HEK293 (cell line): ENCODE results near the gene ATF1.
"Not testable (repeated sequence)": the region's sequence is repeated elsewhere in the genome, so short reads cannot be mapped to it uniquely, and the experiment has no call there.

ENCODE experiments used
- CTCF ChIA-PET: fragments of 350-600 bp; formaldehyde crosslinking; extraction: SDS; loops from one replicate; lab custom pipeline; 2021; ENCODE audit warnings: antibody characterized with exemption; lab: Yijun Ruan, JAX
- POLR2A ChIA-PET: fragments of 300-600 bp; formaldehyde crosslinking; extraction: SDS; loops from one replicate; lab custom pipeline; 2020; ENCODE audit warnings: antibody characterized with exemption, inconsistent platforms; lab: Yijun Ruan, JAX
- H3K27ac ChIP-seq: fragments of 200-500 bp; sonication (Bioruptor generic); 2 replicates; pipeline ENCODE4 v1.5.1; 2014; ENCODE audit warnings: low read depth, low read length, control low read depth, inconsistent platforms; ENCODE audit errors: extremely low read depth
- H3K36me3 ChIP-seq, 2 experiments: fragments of 200-500 bp in 1 of 2; sonication (Bioruptor generic) in 1 of 2; 1 replicate in 1 of 2; 2 replicates in 1 of 2; pipeline ENCODE4 v1.5.1; 2014 to 2017; ENCODE audit warnings: inconsistent platforms in 2 of 2, low read length in 2 of 2; ENCODE audit not compliant: control insufficient read depth in 2 of 2, insufficient read depth in 1 of 2
- H3K4me1 ChIP-seq: fragments of 200-500 bp; sonication (Bioruptor generic); 2 replicates; pipeline ENCODE4 v1.5.1; 2014; ENCODE audit warnings: mild to moderate bottlenecking, low read length, inconsistent platforms; ENCODE audit not compliant: control insufficient read depth, insufficient read depth
- H3K4me3 ChIP-seq: 2 replicates; pipeline ENCODE4 v1.5.1; 2011; ENCODE audit warnings: low read depth, mild to moderate bottlenecking, control low read depth, low read length, moderate library complexity
- H3K9me3 ChIP-seq: fragments of 200-500 bp; sonication (Bioruptor generic); 2 replicates; pipeline ENCODE4 v1.5.1; 2014; ENCODE audit warnings: low read depth, low read length, inconsistent platforms; ENCODE audit not compliant: control insufficient read depth, insufficient read depth
- HOXC10 ChIP-seq: sonication (generic); formaldehyde crosslinking; IDR thresholded peaks from 2 replicates; pipeline ENCODE4 v1.8.1; 2023; ENCODE audit warnings: mild to moderate bottlenecking, missing genetic modification reagents
- KLF9 ChIP-seq: fragments of 450-650 bp; formaldehyde crosslinking; IDR thresholded peaks from 2 replicates; pipeline ENCODE4 v1.5.1; 2016; ENCODE audit warnings: missing biosample characterization, missing genetic modification characterization, low read depth
- RBAK ChIP-seq: fragments of 450-650 bp; formaldehyde crosslinking; IDR thresholded peaks from 2 replicates; pipeline ENCODE4 v1.5.1; 2016; ENCODE audit warnings: missing biosample characterization, missing genetic modification characterization
- TCF7L2 ChIP-seq: IDR thresholded peaks from 2 replicates; pipeline ENCODE4 v1.6.1; 2011; ENCODE audit warnings: low read depth, mild to moderate bottlenecking, inconsistent platforms, low read length, moderate library complexity, borderline replicate concordance
- YY2 ChIP-seq: fragments of 450-650 bp; formaldehyde crosslinking; IDR thresholded peaks from 2 replicates; pipeline ENCODE4 v1.5.1; 2016; ENCODE audit warnings: missing biosample characterization, missing genetic modification characterization
- ZBTB17 ChIP-seq: fragments of 450-650 bp; formaldehyde crosslinking; IDR thresholded peaks from 2 replicates; pipeline ENCODE4 v1.5.1; 2016; ENCODE audit warnings: missing biosample characterization, missing genetic modification characterization
- ZFP37 ChIP-seq: fragments of 450-650 bp; formaldehyde crosslinking; IDR thresholded peaks from 2 replicates; pipeline ENCODE4 v1.5.1; 2016; ENCODE audit warnings: missing biosample characterization, missing genetic modification characterization
- ZNF10 ChIP-seq: fragments of 450-650 bp; formaldehyde crosslinking; IDR thresholded peaks from 2 replicates; pipeline ENCODE4 v1.5.1; 2017; ENCODE audit warnings: missing biosample characterization, missing genetic modification characterization
- ZNF114 ChIP-seq: fragments of 450-650 bp; formaldehyde crosslinking; IDR thresholded peaks from 2 replicates; pipeline ENCODE4 v1.5.0; 2017; ENCODE audit warnings: missing biosample characterization, missing genetic modification characterization
- ZNF121 ChIP-seq: fragments of 450-650 bp; formaldehyde crosslinking; IDR thresholded peaks from 2 replicates; pipeline ENCODE4 v1.5.1; 2016; ENCODE audit warnings: missing biosample characterization, missing genetic modification characterization
- ZNF146 ChIP-seq: fragments of 450-650 bp; formaldehyde crosslinking; IDR thresholded peaks from 2 replicates; pipeline ENCODE4 v1.5.1; 2016; ENCODE audit warnings: missing biosample characterization, missing genetic modification characterization
- ZNF16 ChIP-seq: fragments of 450-650 bp; formaldehyde crosslinking; IDR thresholded peaks from 2 replicates; pipeline ENCODE4 v1.5.1; 2016; ENCODE audit warnings: low read depth, missing biosample characterization, missing genetic modification characterization
- ZNF19 ChIP-seq: fragments of 450-650 bp; formaldehyde crosslinking; IDR thresholded peaks from 2 replicates; pipeline ENCODE4; 2016; ENCODE audit warnings: missing biosample characterization, missing genetic modification characterization, low read depth
- ZNF202 ChIP-seq: fragments of 450-650 bp; formaldehyde crosslinking; IDR thresholded peaks from 2 replicates; pipeline ENCODE4 v1.5.1; 2016; ENCODE audit warnings: missing biosample characterization, missing genetic modification characterization, borderline replicate concordance
- ZNF211 ChIP-seq: fragments of 450-650 bp; formaldehyde crosslinking; IDR thresholded peaks from 2 replicates; pipeline ENCODE4 v1.5.1; 2016; ENCODE audit warnings: low read depth, missing biosample characterization, missing genetic modification characterization
- ZNF24 ChIP-seq: fragments of 450-650 bp; formaldehyde crosslinking; IDR thresholded peaks from 2 replicates; pipeline ENCODE4 v1.5.1; 2016; ENCODE audit warnings: missing biosample characterization, missing genetic modification characterization
- ZNF280D ChIP-seq: fragments of 450-650 bp; formaldehyde crosslinking; IDR thresholded peaks from 2 replicates; pipeline ENCODE4 v1.5.1; 2016; ENCODE audit warnings: missing biosample characterization, missing genetic modification characterization
- ZNF292 ChIP-seq: fragments of 450-650 bp; formaldehyde crosslinking; IDR thresholded peaks from 2 replicates; pipeline ENCODE4 v1.5.1; 2016; ENCODE audit warnings: low read depth, missing biosample characterization, missing genetic modification characterization, borderline replicate concordance
- ZNF549 ChIP-seq: fragments of 450-650 bp; IDR thresholded peaks from 2 replicates; pipeline ENCODE4 v1.5.1; 2018; ENCODE audit warnings: missing biosample characterization, missing genetic modification characterization, mild to moderate bottlenecking, inconsistent platforms, moderate library complexity
- ZNF585B ChIP-seq: fragments of 450-650 bp; formaldehyde crosslinking; IDR thresholded peaks from 2 replicates; pipeline ENCODE4 v1.5.1; 2016; ENCODE audit warnings: missing biosample characterization, missing genetic modification characterization
- ZNF624 ChIP-seq: fragments of 450-650 bp; formaldehyde crosslinking; IDR thresholded peaks from 2 replicates; pipeline ENCODE4 v1.5.1; 2017; ENCODE audit warnings: missing biosample characterization, missing genetic modification characterization
- ZNF660 ChIP-seq: fragments of 450-650 bp; IDR thresholded peaks from 2 replicates; pipeline ENCODE4 v1.5.1; 2018; ENCODE audit warnings: missing biosample characterization, mild to moderate bottlenecking, missing genetic modification characterization
- ZNF76 ChIP-seq: fragments of 450-650 bp; formaldehyde crosslinking; IDR thresholded peaks from 2 replicates; pipeline ENCODE4; 2016; ENCODE audit warnings: low read depth, missing biosample characterization, missing genetic modification characterization, borderline replicate concordance
- TF ChIP-seq, protein P1 (sequence below): fragments of 450-650 bp; formaldehyde crosslinking; IDR thresholded peaks from 2 replicates; pipeline ENCODE4 v1.5.1; 2017; ENCODE audit warnings: missing biosample characterization, missing genetic modification characterization
- TF ChIP-seq, protein P2 (sequence below): fragments of 450-650 bp; formaldehyde crosslinking; IDR thresholded peaks from 2 replicates; pipeline ENCODE4 v1.5.1; 2016; ENCODE audit warnings: missing biosample characterization, missing genetic modification characterization, borderline replicate concordance

ATF1 gene

DNA sequence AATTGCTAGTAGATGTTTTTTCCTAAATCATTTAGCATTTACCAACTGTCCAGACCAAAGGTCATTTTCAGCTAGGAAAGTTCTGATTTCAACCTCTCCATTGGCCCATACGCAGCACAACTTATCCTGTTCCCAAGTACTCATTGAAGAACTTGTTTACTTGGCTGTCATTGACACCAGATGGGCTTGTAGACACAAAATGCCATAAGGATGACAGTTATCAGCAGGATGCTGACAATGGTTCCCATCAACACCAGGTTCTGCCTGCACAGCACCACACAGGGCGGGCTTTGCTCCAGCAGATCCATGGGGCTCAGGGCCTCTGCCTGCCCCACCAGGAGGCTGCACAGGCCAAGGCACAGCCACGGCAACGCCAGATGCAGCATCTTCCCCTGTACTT lies 42.3 kb downstream of the ATF1 start:
- CTCF ChIA-PET = no interaction called here
- H3K9me3 ChIP-seq = no peaks in the 10 kb centered on the region
- TF ChIP-seq ZNF211 (no peak), ZBTB17 (tag by site-specific recombination) (no peak), ZNF624 (tag by site-specific recombination) (no peak), KLF9 (no peak), ZNF202 (tag by site-specific recombination) (no peak), ZNF16 (no peak), ZNF19 (tag by site-specific recombination) (no peak), ZNF114 (no peak)
- TF ChIP-seq, protein P1, sequence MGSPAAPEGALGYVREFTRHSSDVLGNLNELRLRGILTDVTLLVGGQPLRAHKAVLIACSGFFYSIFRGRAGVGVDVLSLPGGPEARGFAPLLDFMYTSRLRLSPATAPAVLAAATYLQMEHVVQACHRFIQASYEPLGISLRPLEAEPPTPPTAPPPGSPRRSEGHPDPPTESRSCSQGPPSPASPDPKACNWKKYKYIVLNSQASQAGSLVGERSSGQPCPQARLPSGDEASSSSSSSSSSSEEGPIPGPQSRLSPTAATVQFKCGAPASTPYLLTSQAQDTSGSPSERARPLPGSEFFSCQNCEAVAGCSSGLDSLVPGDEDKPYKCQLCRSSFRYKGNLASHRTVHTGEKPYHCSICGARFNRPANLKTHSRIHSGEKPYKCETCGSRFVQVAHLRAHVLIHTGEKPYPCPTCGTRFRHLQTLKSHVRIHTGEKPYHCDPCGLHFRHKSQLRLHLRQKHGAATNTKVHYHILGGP = no peak
- no peak overlapping the region for H3K27ac ChIP-seq
- peaks cover 8 to 16% of the 10 kb centered on the region in 2 experiments; a peak in 2 of 3 replicates for H3K36me3 ChIP-seq
- no peaks in the 10 kb centered on the region for H3K4me1 ChIP-seq
- H3K4me3 ChIP-seq = no peak overlapping the region
- POLR2A ChIA-PET = interaction anchor here (0.7 kb wide), 1 partner anchor 18 kb away, joined by 4 read pairs; no protein-coding TSS in a partner anchor

GRCh38 chr12:50809131-50809530 lies 45.2 kb downstream of the ATF1 start:
- CTCF ChIA-PET, POLR2A ChIA-PET: not testable (repeated sequence)
- H3K36me3 ChIP-seq = peaks cover 18 to 26% of the 10 kb centered on the region in 2 experiments

GRCh38 chr12:50814921-50815320 lies 51.0 kb downstream of the ATF1 start:
- H3K27ac ChIP-seq, POLR2A ChIA-PET, H3K9me3 ChIP-seq, H3K4me3 ChIP-seq, H3K4me1 ChIP-seq: not testable (repeated sequence)
- CTCF ChIA-PET = interaction anchor here (0.8 kb wide), 1 partner anchor 171 kb away, joined by 6 read pairs; no protein-coding TSS in a partner anchor
- peaks cover 34 to 61% of the 10 kb centered on the region in 2 experiments for H3K36me3 ChIP-seq
- 0 out of 2 replicates have a peak, but pooled peaks have one; percentile 23 for TF ChIP-seq ZNF121 (tag by site-specific recombination)

More at GRCh38 chr12:50809131-50809530, 45.2 kb downstream of the ATF1 start:
- H3K27ac ChIP-seq, H3K4me1 ChIP-seq, H3K4me3 ChIP-seq, H3K9me3 ChIP-seq: not testable (repeated sequence)

DNA sequence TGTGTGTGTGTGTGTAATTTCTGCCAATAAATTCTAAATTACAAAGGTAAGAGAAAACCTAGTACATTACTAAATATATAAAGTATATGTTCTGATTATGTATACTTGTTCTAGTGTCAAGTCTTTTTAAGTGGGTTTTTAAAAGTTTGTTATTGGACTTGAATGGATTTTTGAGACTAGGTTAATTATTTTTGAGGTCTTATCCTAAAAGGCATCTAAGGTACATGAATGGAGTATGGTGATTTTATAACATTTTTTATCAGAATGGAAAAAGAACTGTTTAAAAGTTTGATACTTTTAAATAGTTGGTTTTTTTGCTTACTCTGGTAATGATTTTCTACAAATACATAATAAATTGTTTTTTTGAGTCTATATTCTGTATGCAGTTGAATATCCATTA lies 56.3 kb downstream of the ATF1 start:
- ChIA-PET CTCF (interaction anchor here (1.3 to 2.1 kb wide), 2 partner anchors 55 to 521 kb away, joined by 5 to 7 read pairs; no protein-coding TSS in a partner anchor), POLR2A (no interaction called here)
- no peak overlapping the region for H3K4me3 ChIP-seq
- no peaks in the 10 kb centered on the region for H3K9me3 ChIP-seq
- H3K36me3 ChIP-seq = peaks cover 19 to 33% of the 10 kb centered on the region in 2 experiments
- no peaks in the 10 kb centered on the region for H3K4me1 ChIP-seq
- H3K27ac ChIP-seq = no peak overlapping the region
- TF ChIP-seq, protein P2, sequence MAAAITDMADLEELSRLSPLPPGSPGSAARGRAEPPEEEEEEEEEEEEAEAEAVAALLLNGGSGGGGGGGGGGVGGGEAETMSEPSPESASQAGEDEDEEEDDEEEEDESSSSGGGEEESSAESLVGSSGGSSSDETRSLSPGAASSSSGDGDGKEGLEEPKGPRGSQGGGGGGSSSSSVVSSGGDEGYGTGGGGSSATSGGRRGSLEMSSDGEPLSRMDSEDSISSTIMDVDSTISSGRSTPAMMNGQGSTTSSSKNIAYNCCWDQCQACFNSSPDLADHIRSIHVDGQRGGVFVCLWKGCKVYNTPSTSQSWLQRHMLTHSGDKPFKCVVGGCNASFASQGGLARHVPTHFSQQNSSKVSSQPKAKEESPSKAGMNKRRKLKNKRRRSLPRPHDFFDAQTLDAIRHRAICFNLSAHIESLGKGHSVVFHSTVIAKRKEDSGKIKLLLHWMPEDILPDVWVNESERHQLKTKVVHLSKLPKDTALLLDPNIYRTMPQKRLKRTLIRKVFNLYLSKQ (tag by site-specific recombination) = no peak
- TF ChIP-seq ZNF292 (tag by site-specific recombination) = no peak
- no peak for TF ChIP-seq ZNF280D
- no peak for TF ChIP-seq TCF7L2
- no peak for TF ChIP-seq ZNF146 (tag by site-specific recombination)
- no peak for TF ChIP-seq ZNF10
- no peak for TF ChIP-seq RBAK
- TF ChIP-seq ZNF660 = no peak
- no peak for TF ChIP-seq YY2 (tag by site-specific recombination)
- TF ChIP-seq ZNF76 (tag by site-specific recombination) = no peak
- no peak for TF ChIP-seq ZNF121 (tag by site-specific recombination)
- no peak for TF ChIP-seq ZNF549 (tag by site-specific recombination)
- no peak for TF ChIP-seq ZNF585B (tag by site-specific recombination)
- TF ChIP-seq ZNF24 (tag by site-specific recombination) = no peak
- no peak for TF ChIP-seq HOXC10 (CRISPR knock-in tag)
- TF ChIP-seq ZFP37 (tag by site-specific recombination) = no peak
